Psoas muscle (tissue), 8 donors: ENCODE results near the gene PGP. TPM values are rescaled to one million over a fixed set of nuclear protein-coding genes. Genes with fewer than 3 reads are reported as not detected.
A peak's percentile ranks its signal among the peaks of the same experiment; 100 is the strongest.

Source experiments
- ATAC-seq, 4 donors: fragments of 200-7000 bp; cut with Tn5 transposase; one replicate each; pipeline ENCODE4 v1.9.1; 2020; ENCODE audit warnings: moderate library complexity in 3 of 4, mild to moderate bottlenecking in 2 of 4
- DNase-seq, 2 donors: peaks; one replicate each; pipeline ENCODE4 v3.0.0-alpha.2; 2020
- H3K27ac ChIP-seq: fragments of 200-600 bp; one replicate; pipeline ENCODE4 v1.8.0; 2022
- H3K27me3 ChIP-seq, 3 donors: fragments of 200-600 bp in 1 of 3; one replicate each; pipeline versions ENCODE4 v1.6.1 to v1.8.0; 2013 to 2022; ENCODE audit warnings: low read length in 2 of 3, mild to moderate bottlenecking in 2 of 3, moderate library complexity in 1 of 3; ENCODE audit not compliant: insufficient read depth in 3 of 3
- H3K36me3 ChIP-seq, 2 donors: fragments of 200-600 bp in 1 of 2; one replicate each; pipeline versions ENCODE4 v1.6.1 to v1.8.0; 2013 to 2022; ENCODE audit warnings: low read depth in 1 of 2, mild to moderate bottlenecking in 1 of 2, moderate library complexity in 1 of 2; ENCODE audit not compliant: insufficient read depth in 1 of 2
- H3K4me1 ChIP-seq: fragments of 200-600 bp; one replicate; pipeline ENCODE4 v1.8.0; 2022
- H3K4me3 ChIP-seq: fragments of 200-600 bp; one replicate; pipeline ENCODE4 v1.8.0; 2022; ENCODE audit warnings: mild to moderate bottlenecking
- H3K9me3 ChIP-seq: fragments of 200-600 bp; one replicate; pipeline ENCODE4 v1.8.0; 2022
- WGBS, 3 donors: extraction: QIAGEN DNeasy Blood & Tissue Kit; methylation state at CpG; one replicate each; pipeline versions ENCODE4 v1.1.6 to v1.1.7; 2013; 5-methylcytosine and 5-hydroxymethylcytosine counted together
- intact Hi-C, 2 donors: fragments of 100-400 bp; cut with DNase I; formaldehyde crosslinking; loops; one replicate each; pipeline versions ENCODE4 v1.11.0 to v1.14.2; 2022
- polyA plus RNA-seq, 3 donors: library from polyadenylated mRNA; stranded (reverse); fragments of 200-250 nt; gene quantifications; one replicate each; pipeline ENCODE4 v1.2.3, GENCODE V29; 2013
- total RNA-seq, 4 donors: library from RNA; stranded (reverse); fragmentation: NEBNext Ultra II Directional in 2 of 4; extraction: Animal tissue kit (Norgen Biotek cat#: 25700) in 2 of 4; gene quantifications; one replicate each; pipeline versions ENCODE4 v1.2.1 to v1.2.4, GENCODE V29; 2021 to 2023
- TF ChIP-seq, protein P1 (sequence below): fragments of 200-600 bp; IDR thresholded peaks from one replicate; pipeline ENCODE4 v1.8.0; 2022; ENCODE audit warnings: antibody characterized with exemption
- donor health status: healthy with polysubstance abuse.
- donor health status: DM: no; HTN: no; CAD: no; lungs with moderate emphysema.
- donor health status: Bipolar disorder and iron deficiency.
- donor health status: healthy.
- donor health status: DM: yes; HTN: yes; CAD: no.
- donor health status: DM: no; HTN: no; CAD: no.
- donor health status: DM: no; HTN: no; CAD: no.
- donor health status: DM: yes; HTN: yes; CAD: no.

PGP gene
- total and polyA plus RNA-seq, 7 donors = 20.9 to 35.9 (median 27.4) TPM

DNA sequence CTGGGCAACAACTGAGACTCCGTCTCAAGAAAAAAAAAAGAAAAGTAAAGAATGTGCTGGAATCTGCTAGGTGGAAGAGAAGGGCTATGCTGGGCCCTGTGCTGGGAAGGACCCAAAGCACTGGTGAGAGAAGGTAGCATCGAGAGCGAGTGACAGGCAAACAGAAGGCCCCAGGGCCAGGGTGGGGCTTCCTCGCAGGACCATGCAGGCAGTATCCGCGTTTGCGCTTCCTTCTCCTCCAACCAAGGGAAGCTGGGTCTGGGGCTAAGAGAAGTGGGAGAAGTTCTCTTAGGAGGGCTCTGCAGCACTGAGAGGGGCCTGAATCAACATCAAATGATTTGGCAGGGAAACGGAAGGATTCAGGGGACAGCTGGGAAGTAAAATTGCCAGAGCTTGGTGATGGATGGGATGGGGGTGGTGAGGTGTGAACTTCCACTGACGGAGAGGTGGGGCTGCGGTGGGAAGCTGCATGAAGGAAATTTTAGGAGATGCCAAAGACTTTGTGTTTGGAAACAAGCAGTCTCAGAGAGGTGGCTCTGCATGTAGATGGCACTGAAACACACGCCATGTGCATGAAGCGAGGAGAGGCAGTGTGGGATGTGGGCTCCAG lies 42.0 kb upstream of the PGP start:
- no peak for ATAC-seq
- H3K4me1 ChIP-seq = peaks cover 8% of the 10 kb centered on the region
- no peak overlapping the region for H3K4me3 ChIP-seq
- H3K27ac ChIP-seq = no peak overlapping the region
- intact Hi-C loops = no loop called here
- H3K27me3 ChIP-seq = no peaks in the 10 kb centered on the region
- DNase-seq = peak in 1 of 2 donors; percentile 31
- H3K36me3 ChIP-seq = peaks cover 10 to 94% of the 10 kb centered on the region in 2 donors
- 84 to 85% (median 84%) methylated on average over 12 of the region's 12 CpGs for WGBS, 3 donors
- TF ChIP-seq, protein P1, sequence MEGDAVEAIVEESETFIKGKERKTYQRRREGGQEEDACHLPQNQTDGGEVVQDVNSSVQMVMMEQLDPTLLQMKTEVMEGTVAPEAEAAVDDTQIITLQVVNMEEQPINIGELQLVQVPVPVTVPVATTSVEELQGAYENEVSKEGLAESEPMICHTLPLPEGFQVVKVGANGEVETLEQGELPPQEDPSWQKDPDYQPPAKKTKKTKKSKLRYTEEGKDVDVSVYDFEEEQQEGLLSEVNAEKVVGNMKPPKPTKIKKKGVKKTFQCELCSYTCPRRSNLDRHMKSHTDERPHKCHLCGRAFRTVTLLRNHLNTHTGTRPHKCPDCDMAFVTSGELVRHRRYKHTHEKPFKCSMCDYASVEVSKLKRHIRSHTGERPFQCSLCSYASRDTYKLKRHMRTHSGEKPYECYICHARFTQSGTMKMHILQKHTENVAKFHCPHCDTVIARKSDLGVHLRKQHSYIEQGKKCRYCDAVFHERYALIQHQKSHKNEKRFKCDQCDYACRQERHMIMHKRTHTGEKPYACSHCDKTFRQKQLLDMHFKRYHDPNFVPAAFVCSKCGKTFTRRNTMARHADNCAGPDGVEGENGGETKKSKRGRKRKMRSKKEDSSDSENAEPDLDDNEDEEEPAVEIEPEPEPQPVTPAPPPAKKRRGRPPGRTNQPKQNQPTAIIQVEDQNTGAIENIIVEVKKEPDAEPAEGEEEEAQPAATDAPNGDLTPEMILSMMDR = no peak
- H3K9me3 ChIP-seq = no peaks in the 10 kb centered on the region

DNA sequence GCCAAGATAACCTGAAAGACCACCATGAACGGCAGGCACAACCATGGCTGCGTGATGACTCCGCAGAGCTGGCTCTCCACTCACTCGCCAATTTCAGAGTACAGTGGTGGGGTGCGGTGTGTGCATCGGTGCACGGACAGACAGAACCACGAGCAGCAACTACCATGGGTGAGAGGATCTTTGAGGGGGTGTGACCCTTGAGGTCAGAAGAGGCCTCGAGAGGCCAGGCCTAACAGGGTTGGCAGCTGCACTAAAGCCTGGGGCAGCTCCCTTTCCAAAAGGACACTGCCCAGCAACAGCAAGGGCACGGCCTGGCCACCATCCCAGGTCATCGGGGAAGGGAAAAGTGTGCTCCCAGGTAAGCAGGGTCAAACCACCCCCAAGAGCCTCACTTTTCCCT lies 38.7 kb upstream of the PGP start:
- intact Hi-C loops = loop anchor here in 1 of 2 donors (5.0 kb wide), 2 partner anchors 36 to 96 kb away; partner anchors contain the start of gene TRAF7
- Histone ChIP-seq H3K4me1 (peaks cover 18% of the 10 kb centered on the region), H3K27me3 (no peaks in the 10 kb centered on the region), H3K27ac (no peak overlapping the region), H3K9me3 (no peaks in the 10 kb centered on the region), H3K36me3 (peaks cover 6 to 73% of the 10 kb centered on the region in 2 donors), H3K4me3 (no peak overlapping the region)
- 70 to 79% (median 76%) methylated on average over 10 to 11 of the region's 11 CpGs for WGBS, 3 donors
- ATAC-seq = no peak
- TF ChIP-seq, protein P1 = no peak
- DNase-seq = peak in 1 of 2 donors; percentile 46

DNA sequence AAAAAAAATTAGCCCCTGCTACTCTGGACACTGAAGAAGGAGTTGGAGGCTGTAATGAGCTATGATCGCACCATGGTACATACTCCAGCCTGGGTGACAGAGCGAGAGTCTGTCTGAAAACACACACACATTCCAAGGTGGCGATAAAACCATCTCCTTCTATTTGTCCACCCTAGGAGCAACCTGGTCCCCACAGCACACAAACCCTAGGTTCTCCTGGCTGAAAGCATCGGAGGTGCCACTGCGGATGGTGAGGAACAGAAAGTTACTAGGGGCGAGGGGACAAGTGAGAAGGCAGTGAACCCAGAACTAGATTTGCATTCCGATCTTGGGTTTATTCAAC lies 38.1 kb upstream of the PGP start:
- Histone ChIP-seq H3K4me1 (peaks cover 18% of the 10 kb centered on the region), H3K27ac (peak overlapping the region; percentile 87), H3K36me3 (peaks cover 6 to 69% of the 10 kb centered on the region in 2 donors), H3K9me3 (no peaks in the 10 kb centered on the region), H3K27me3 (no peaks in the 10 kb centered on the region), H3K4me3 (no peak overlapping the region)
- TF ChIP-seq, protein P1 = no peak
- intact Hi-C loops = loop anchor here in 1 of 2 donors (5.0 kb wide), 2 partner anchors 35 to 95 kb away; partner anchors contain the start of gene TRAF7
- peak in 1 of 2 donors; percentile 19 for DNase-seq
- WGBS, 3 donors = 96 to 97% (median 97%) methylated on average over 7 of the region's 7 CpGs
- no peak for ATAC-seq

DNA sequence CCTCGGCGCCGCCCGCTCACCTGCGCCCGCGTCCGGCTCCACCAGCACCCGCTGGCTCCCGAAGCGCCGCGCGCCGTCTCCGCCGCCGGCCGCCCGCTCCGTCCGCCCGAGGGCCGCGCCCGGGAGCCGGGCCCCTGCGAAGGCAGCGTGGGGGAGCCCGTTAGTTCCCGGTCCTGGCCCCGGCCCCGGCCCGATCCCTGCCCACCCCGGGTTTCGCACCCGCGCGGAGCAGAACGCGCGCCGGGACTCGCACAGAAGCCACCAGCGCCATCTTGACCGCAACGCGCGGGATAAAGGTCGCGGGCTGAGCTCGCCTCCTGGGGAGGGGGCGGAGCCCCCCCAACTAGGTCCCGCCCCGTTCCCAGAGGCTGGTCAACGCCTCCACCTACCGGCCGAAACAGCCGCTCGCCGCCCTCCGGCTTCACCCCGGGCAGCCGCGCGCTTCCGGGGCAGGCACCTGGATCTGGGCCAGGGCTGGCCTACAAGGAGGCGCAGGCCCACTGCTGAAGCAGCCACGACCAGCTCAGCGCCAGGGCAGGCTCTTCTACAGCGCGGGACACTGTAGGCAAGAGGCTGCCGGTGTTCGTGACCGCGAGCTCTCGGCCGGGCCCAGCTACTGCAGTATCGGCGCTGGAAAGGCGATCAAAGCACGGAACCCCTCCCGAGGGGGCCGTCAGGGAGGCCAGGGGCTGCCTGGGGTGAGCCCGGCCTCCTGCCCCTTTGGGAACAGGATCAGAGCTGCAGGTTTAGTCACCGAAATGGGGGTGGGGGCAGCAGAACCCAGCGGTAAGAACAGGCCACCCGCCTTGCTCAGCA lies 36.9 kb upstream of the PGP start, which contains the start of gene ECI1:
TSS of gene ECI1 (minus strand) at position 292 of the 816 bp plus-strand sequence. CDS start at position 271, 21 bp downstream.
- intact Hi-C loops = loop anchor here in 1 of 2 donors (1.0 to 5.0 kb wide), 3 partner anchors 34 to 94 kb away; partner anchors contain the start of gene TRAF7
- DNase-seq = peak; percentile 96 to 99
- ATAC-seq = peak; percentile 96 to 98 (median 96)
- TF ChIP-seq, protein P1 = peak; percentile 76
- H3K27me3 ChIP-seq = no peaks in the 10 kb centered on the region
- no peaks in the 10 kb centered on the region for H3K9me3 ChIP-seq
- H3K36me3 ChIP-seq = peaks cover 7 to 61% of the 10 kb centered on the region in 2 donors
- H3K27ac ChIP-seq = peak within 1 kb of the TSS; percentile 87
- WGBS, 3 donors = 1% methylated on average over 59 to 88 of the region's 88 CpGs
- peaks cover 18% of the 10 kb centered on the region for H3K4me1 ChIP-seq
- H3K4me3 ChIP-seq = peak within 1 kb of the TSS; percentile 73
